ENCODE results near the gene RBBP4. TPM values are rescaled to one million over a fixed set of nuclear protein-coding genes. Genes with fewer than 3 reads are reported as not detected.

RBBP4 gene
- total and polyA plus RNA-seq, 2 donors (not counting 1 experiment from before 2014, with no cell fraction given): 69.9 to 204 TPM

DNA sequence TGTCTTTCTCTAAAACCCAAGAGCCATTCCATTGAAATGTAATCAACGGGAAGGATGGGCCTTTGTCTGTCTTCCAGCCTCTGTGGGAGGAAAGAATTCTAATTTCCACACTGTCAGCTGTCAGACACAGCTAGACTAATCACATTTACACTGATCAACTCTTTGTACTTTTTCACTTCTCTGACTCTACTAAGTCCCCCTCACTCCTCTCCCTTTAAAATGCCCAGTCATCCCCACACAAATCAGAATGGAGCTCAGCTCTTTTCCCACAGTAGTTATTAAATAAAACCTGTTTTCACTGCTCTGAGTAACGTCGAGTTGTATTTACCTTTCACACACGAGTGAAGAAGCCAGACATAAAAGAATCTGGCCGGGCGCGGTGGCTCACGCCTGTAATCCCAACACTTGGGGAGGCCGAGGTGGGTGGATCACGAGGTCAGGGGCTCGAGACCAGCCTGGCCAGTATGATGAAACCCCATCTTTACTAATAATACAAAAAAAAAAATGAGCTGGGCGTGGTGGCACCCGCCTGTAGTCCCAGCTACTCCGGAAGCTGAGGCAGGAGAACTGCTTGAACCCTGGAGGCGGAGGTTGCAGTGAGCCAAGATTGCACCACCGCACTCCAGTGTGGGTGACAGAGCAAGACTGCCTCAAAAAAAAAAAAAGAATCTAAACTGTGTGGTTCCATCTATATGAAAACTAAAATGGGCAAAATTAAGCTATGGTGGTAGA, 13.9 kb upstream of the RBBP4 start:
- CTCF ChIA-PET: interaction anchor here (1.3 kb wide), 1 partner anchor 235 kb away, joined by 4 read pairs; no protein-coding TSS in a partner anchor

More for the DNA sequence above, 13.9 kb upstream of the RBBP4 start:
- H3K27me3 ChIP-seq (replicated peaks in 1 of 4; ENCODE audit: control extremely low read depth in 1 of 4, control insufficient read depth in 3 of 4, insufficient read depth in 4 of 4, low read length in 3 of 4): no peaks in the 10 kb centered on the region
- TF ChIP-seq, protein P1, sequence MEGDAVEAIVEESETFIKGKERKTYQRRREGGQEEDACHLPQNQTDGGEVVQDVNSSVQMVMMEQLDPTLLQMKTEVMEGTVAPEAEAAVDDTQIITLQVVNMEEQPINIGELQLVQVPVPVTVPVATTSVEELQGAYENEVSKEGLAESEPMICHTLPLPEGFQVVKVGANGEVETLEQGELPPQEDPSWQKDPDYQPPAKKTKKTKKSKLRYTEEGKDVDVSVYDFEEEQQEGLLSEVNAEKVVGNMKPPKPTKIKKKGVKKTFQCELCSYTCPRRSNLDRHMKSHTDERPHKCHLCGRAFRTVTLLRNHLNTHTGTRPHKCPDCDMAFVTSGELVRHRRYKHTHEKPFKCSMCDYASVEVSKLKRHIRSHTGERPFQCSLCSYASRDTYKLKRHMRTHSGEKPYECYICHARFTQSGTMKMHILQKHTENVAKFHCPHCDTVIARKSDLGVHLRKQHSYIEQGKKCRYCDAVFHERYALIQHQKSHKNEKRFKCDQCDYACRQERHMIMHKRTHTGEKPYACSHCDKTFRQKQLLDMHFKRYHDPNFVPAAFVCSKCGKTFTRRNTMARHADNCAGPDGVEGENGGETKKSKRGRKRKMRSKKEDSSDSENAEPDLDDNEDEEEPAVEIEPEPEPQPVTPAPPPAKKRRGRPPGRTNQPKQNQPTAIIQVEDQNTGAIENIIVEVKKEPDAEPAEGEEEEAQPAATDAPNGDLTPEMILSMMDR (IDR thresholded peaks at IDR 0.05): no peak
- TF ChIP-seq EZH2 (IDR thresholded peaks at IDR 0.05; ENCODE audit: borderline replicate concordance, insufficient read depth, low read depth, low read length, poor library complexity, severe bottlenecking): no peak
- peaks cover 63% of the 10 kb centered on the region for H3K79me2 ChIP-seq (ENCODE audit: control insufficient read depth, insufficient read depth, low read length)
- POLR2A ChIA-PET: no interaction called here
- DNase-seq (no peak), ATAC-seq (ENCODE audit: low read depth) (no peak)
- H2AFZ ChIP-seq (ENCODE audit: insufficient read depth, low read depth, low read length, poor library complexity, severe bottlenecking): no peak overlapping the region
- Mint-ChIP-seq H3K4me3 (no peak overlapping the region), H3K27ac (no peak overlapping the region), H3K9me3 (ENCODE audit: insufficient read depth) (no peaks in the 10 kb centered on the region), H3K27me3 (no peaks in the 10 kb centered on the region), H3K4me1 (no peaks in the 10 kb centered on the region)
- intact Hi-C loops (cut with micrococcal nuclease): no loop called here
- 100% methylated on average over 11 of the region's 16 CpGs for WGBS (ENCODE audit: insufficient coverage)
- no peaks in the 10 kb centered on the region for H3K9me3 ChIP-seq (ENCODE audit: control extremely low read depth in 1 of 3, control insufficient read depth in 2 of 3, insufficient read depth in 1 of 3, low read length in 2 of 3)
- H3K9ac ChIP-seq (ENCODE audit: low read length): no peak overlapping the region
- peaks cover 2 to 22% of the 10 kb centered on the region in 2 experiments for H3K36me3 ChIP-seq (replicated peaks in 1 of 2; ENCODE audit: control extremely low read depth in 1 of 2, control insufficient read depth in 1 of 2, extremely low read depth in 1 of 2, insufficient read depth in 2 of 2, low read length in 1 of 2)
- no peak overlapping the region for H3K27ac ChIP-seq (ENCODE audit: low read length in 2 of 2)
- no peaks in the 10 kb centered on the region for H3K4me1 ChIP-seq (ENCODE audit: control insufficient read depth in 2 of 2, insufficient read depth in 2 of 2, low read length in 2 of 2)
- H3K4me3 ChIP-seq (ENCODE audit: control extremely low read depth in 1 of 5, extremely low read depth in 1 of 5, insufficient read depth in 1 of 5, low read depth in 2 of 5, low read length in 4 of 5): no peak overlapping the region
- peaks cover 37% of the 10 kb centered on the region for H4K20me1 ChIP-seq (ENCODE audit: control insufficient read depth, insufficient read depth, low read length, poor library complexity, severe bottlenecking)
- no peak overlapping the region for H3K4me2 ChIP-seq (replicated peaks; ENCODE audit: low read depth, low read length, poor library complexity, severe bottlenecking)

Measured in B cell (primary cell).